GM03348 (cell line): ENCODE results near the gene C16orf95.
"Not testable (repeated sequence)": the region's sequence is repeated elsewhere in the genome, so short reads cannot be mapped to it uniquely, and the experiment has no call there.

Experiments
- DNase-seq: peaks from one replicate; pipeline ENCODE4 v3.0.0; 2012; ENCODE audit warnings: low spot score

C16orf95 gene

DNA sequence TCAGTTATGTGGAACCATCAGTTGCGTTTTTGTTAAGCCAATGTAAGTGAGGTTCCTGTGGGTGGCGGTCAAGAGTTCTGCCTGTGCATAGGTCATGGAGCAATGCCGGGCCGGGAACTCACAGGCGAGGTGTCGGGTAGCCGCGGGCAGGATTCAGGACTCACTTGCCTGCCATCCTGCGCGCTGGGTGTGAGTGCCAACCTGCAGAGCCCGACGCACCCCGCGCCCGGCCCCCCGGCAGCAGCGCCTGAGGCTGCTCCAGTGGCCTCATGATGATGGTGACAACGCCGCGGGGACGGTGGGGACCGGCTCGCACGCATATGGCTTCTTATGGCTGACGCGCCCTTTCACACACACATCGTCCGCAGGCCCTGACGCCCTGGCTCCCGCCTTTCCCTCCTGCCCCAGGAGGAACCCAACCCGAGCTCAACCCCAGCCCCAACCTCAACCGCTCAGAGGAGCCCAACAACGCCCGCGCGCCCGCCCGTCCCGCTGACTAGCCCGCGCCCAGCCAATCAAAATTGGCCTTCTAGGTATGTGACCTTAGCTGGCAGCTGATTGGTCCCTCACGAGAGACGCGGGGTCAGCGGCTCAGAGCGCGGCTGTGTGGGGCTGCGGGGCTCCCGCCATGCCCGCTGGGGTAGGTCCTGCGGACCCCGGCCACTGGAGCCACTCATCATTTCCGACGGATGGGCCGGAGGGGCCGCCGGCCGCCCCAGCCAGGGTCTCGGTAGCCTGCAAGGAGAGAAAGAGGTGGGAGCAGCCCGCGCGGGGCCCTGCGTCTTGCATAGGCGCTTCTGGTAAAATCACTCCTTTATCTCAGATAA is at the start of gene C16orf95:
Gene C16orf95, minus strand, starts transcription at position 470 of the 827 bp plus-strand sequence. Its CDS starts 150 bp downstream, at position 320.
- peak; percentile 100 for DNase-seq

- no peak for DNase-seq
These were observed 49.7 kb upstream of the C16orf95 start for GRCh38 chr16:87366930-87367329.

DNA sequence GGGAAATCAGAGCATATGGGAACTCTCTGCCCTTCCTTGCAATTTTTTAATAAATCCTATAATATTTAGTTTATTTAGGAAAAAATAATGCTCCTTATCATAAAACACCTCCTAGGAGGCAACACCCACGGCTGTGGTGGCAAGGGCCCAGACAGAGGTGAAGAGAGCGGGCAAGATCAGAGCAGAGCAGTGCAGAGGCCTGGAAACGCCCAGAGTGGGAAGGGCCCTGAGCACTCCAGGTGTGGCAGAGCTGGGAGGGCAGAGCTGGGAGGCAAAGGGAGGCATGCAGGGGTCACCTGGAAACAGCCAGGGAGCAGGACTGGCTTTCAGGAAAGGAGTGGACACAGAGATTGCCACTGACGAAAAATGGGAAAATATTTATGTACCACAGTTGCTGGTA is 49.1 kb upstream of the C16orf95 start:
- DNase-seq: no peak

- no peak for DNase-seq
These were observed 48.0 kb upstream of the C16orf95 start for GRCh38 chr16:87365021-87365713.

DNA sequence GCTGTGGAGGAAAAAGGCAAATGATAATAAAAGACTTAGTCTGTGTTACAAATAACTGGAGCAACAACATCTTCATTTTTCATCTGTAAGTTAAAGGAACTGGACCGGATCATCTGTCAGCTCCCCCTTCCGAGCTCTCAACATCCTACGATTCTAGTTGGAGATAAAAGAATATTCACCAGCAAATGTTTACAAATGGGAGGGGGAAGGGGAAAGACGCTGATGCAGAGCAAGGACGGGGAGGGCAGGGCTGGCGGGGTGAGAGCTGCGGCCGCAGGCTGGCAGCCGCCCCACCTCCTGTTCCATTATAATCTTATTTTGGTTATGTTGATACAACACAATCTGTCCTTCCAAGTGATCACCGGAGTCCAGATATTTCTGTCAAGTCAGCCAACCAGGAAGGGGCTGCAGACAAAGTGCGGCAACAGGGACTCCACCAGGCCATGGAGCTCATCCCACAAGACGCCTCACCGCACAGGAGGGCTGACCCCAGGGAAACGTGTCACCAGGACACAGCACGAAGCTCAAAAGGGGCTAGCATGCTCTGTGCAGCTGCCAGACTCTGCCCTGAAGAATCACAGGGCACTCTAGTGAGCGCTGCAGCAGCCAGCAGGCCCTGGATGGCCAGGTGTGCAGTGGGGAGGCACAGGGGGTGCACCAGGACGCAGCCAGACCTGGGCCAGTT is 46.7 kb upstream of the C16orf95 start:
- no peak for DNase-seq

GRCh38 chr16:87362828-87363559 is 45.8 kb upstream of the C16orf95 start:
- not testable (repeated sequence) for DNase-seq

DNA sequence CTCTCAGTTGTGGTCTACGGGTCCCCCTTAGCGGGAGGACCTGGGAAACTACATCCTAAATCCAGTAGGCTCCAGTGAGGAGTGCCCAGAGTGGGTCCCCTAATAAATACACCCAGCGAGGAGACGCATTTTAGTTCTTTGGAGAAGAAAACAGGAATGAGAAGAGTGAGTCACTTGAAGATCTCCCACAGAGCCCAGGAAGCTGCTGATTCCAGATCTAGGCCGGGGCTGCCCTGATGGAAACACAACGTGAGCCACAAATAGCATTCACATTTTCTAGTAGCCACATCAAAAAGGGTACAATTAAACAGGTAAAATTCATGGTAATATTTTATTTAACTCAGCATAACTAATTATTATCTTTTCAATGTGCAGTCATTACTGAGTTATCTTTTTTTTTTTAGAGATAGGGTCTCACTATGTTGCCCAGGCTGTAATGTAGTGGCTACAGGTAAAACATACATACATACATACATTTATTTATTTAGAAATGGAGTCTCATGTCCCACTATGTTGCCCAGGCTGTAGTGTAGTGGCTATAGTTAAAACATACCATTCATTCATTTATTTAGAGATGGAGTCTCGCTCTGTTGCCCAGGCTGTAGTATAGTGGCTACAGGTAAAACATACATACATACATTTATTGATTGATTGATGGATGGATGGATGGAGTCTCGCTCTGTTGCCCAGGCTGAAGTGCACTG is 44.9 kb upstream of the C16orf95 start:
- DNase-seq: no peak

GRCh38 chr16:87360862-87361610 is 43.8 kb upstream of the C16orf95 start:
- DNase-seq: no peak

DNA sequence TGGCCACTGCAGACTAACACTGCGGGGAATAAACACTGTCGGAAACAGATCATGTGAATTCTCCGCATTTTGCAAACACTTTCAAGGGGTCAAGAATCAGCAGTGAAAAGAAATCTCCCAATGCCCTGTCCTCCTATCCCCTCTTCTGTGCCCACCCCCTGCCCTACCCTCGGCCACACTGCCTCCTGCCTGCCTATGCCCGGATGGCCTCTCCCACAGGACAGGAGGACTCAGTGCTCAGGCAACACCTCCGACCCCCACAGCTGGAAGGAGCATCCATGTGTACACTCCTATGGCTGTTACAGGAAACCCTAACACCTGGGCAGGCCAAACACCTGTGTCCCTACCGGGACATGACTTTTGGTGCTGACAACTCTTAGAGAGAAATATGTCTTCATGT is 41.9 kb upstream of the C16orf95 start:
- DNase-seq: no peak

- no peak for DNase-seq
These were observed 41.5 kb upstream of the C16orf95 start for GRCh38 chr16:87358696-87359095.

DNA sequence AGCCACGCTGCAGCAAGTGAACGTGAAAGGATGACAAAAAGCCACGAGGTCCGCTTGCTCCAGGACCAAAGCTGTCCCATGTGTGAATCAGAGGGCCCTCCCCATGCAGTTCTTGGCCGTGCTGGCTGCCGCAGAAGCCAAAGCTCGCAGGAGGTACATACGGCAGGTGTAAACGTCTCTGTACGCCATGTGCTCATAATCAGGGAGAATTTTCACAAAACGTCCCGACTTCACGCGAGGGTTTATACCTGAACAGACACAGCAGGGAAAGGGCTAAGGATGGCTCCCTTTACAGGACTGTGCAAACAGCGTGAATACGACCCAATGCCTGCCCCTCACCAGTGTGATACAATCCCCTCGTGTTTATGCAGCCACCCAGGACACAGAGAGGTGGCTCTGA is 41.1 kb upstream of the C16orf95 start:
- no peak for DNase-seq

DNA sequence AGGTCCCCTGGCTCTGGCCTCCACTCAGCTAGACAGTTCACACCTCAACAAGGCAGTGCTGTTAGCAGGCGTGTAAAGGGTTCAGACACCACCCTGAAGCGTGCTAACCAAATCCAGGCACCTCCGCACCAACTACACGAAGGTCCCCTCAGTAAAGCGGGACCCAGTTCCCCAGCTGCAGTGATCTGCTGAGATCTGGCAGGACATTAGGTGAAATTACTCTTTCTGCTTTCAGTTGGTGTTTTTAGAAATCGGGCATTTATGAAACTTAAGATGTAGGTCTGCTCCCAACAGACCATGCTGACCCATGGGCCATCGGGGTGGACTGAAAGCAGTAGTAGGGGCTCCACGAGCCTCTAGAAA is 39.3 kb upstream of the C16orf95 start:
- DNase-seq: no peak

DNA sequence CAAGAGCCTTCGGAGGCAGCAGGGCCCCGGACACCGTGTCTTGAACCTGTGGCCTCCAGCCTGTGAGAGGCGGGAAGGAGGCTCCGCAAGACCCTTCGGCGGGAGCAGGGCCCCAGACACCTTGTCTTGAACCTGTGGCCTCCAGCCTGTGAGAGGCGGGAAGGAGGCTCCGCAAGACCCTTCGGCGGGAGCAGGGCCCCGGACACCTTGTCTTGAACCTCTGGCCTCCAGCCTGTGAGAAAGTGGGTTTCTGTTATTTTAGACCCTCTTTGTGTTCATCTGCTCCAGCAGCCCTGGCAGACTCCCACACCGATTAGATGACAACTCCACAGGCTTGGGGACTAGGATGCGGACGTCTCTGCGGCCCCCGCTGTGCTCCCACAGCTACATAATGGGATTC is 36.4 kb upstream of the C16orf95 start:
- DNase-seq: no peak

DNA sequence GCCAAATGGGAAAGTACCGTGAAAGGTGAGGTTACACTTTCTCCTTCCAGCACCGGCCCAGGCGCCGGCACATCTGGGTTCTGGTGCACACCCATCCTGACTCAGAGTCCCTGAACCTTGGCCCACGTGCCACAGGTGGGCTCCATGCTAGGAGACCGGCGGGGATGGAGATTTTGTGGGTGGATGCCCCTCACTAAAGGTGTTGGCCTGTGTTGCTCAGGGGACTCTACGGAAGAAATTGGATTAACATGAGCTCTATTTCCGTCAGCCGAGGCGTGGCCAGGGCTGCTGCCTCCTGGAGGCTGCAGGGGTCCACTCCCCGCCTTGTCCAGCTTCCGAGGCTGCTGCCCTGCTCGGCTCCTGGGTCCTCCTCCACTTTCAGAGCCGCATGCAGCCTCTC is 35.6 kb upstream of the C16orf95 start:
- DNase-seq: no peak

- peak; percentile 20 for DNase-seq
These were observed 34.1 kb upstream of the C16orf95 start for GRCh38 chr16:87351320-87351698.

DNA sequence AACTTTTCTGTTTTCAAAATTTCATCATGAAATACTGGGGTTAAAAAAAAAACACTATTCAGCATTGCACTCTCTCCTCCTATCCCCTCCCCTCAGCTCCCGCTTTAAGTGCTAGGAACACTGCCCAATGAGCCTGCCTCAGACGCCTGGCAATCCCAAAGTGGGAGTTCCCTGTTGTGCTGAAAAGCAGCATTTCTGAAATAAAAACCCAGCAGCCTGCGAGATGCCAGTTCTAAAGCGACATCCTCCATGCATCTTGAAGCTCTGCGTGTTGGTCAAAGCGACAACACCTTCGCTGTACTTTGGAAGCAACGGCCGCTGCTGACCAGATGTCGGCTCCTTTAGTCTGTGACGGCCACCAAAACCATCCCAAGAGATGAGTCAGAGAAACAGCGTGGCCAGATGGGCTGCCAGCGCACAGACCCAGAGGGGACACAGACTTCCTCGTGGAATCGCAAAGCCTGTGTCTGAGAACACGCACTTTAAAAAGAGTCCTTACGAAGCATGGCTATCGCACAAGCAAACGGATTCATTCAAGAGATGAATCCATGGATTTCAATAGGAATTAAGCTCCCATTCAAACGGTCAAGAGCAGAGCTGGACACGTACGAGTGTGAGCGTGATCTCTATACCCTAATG is 33.6 kb upstream of the C16orf95 start:
- peak; percentile 73 for DNase-seq

- no peak for DNase-seq
These were observed 32.8 kb upstream of the C16orf95 start for GRCh38 chr16:87350031-87350430.

DNA sequence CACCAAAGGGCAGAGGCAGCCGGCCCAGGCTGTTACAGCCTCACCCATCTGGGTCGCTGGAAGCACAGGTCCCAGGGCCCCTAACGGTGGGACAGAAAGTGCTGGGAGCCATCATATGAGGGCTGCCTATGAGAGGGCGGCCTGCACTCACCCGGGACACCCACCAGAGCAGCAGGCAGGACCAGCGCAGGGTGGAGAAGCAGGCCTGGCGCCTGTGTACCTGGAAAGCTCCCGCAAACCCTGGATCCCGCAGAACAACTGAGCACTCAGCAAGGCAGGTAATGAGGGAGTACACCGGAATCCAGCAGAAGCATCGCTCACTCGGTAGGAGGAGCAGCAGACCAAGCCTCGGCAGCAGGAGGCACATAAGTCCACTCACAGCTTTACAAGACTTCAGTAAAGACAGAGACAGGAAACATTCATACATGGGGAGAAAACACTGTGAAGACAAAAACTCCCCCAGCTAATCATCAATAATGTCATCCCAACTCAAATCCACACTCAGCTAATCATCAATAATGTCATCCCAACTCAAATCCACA is 31.5 kb upstream of the C16orf95 start:
- no peak for DNase-seq

DNA sequence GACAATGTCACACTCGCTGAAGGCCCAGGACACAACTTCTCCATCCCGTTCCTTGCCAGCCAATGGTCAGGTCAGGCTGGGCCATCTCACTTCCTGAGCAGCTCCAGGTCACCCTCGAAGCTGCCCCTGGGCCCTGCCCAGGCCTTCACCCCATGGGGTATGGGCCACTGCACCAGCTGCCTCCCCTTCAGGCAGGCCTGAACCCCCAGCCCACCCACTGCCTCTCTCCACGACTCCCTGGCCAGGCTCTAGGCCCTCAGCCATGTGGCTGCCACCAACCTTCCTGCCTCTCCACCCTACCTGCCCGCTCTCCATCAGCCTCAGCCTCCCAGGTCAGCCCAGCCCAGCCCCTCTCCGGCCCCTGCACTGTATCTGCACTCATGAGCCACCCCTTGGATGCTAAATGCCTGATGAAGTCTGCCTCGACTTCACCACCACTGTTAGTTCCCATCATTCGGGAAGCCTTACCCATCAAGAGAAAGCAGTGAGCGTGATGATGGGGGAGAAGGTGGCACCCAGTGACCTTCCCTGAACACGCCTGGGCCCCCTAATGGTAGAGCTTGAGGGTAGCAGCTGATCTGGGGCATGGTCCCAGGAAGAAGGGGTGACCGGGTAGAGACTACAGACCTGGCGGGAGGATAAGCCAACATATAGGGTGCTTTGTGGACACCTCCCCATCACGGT is 30.9 kb upstream of the C16orf95 start:
- no peak for DNase-seq
